HG03442 (cell line): ENCODE data around the gene TDO2.
"Not testable (repeated sequence)": the region's sequence is repeated elsewhere in the genome, so short reads cannot be mapped to it uniquely, and the experiment has no call there.

Experiments
- ATAC-seq: cut with Tn5 transposase; IDR thresholded peaks from one replicate; pipeline ENCODE4 v1.9.1; 2021; ENCODE audit warnings: mild to moderate bottlenecking, moderate library complexity; ENCODE audit not compliant: unreplicated experiment

Gene TDO2

DNA sequence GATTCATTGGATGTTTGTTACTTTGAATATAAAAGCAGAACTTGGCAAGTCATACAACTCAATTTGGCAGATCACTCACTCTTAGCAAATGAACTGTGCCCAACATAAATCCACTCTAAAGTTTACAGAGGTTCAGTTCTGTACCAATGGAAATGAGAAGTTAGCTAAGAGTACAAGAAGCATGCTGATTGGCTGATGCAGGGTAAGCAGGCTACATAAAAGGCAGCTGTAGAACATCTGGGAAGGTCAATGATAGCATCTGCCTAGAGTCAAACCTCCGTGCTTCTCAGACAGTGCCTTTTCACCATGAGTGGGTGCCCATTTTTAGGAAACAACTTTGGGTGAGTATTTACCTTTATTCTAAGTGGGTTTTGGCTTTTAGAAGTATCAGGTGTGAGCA lies at the start of gene TDO2:
TDO2 (plus strand) TSS at position 244 of the 400 bp plus-strand sequence; CDS start at position 307, 63 bp downstream.
- no peak for ATAC-seq

- no peak for ATAC-seq
Observed at GRCh38 chr4:155854582-155855226, 48.8 kb upstream of the TDO2 start.

DNA sequence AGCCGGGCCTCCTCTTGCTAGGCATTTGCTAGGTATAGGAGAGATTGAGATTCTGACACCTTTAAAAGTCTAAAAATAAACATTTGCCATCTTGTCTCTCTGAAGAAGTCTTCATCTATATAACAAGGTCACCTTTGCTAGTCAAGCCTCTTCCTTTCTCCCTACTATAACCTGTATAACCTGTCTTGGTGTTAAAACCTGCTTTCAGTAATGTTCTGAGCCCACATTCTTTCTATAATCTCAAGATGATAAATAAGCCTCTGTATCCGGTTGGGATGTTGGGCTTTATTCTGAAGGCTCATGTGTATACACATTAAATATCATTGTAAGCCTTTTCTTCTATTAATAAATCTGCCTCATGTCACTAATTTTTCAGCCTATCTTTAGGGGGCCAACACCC lies 47.6 kb upstream of the TDO2 start:
- no peak for ATAC-seq

- ATAC-seq = no peak
Observed at GRCh38 chr4:155866177-155866576, 37.3 kb upstream of the TDO2 start, which contains the start of gene ASIC5. Gene ASIC5, minus strand, starts transcription at chr4:155866277. Its CDS starts 51 bp downstream, at chr4:155866226.

DNA sequence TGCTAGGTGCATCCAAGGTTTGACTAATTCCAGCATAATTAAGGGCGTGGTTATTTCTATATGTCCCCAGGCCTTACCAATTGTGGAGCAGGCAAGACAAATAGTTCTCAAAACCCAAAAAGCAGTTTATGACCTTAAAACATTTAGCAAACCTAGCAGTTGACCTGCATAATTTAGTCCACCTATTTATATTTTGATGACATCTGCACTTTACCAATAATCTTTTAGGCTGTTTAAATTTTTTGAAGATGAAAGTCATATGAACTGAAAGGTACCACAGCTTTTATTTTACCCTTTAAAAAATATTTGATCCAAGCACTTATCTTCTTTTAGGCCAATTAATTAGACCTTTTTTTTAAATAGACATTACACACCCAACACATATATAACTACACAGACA lies 27.6 kb upstream of the TDO2 start:
- no peak for ATAC-seq

GRCh38 chr4:155877971-155878370 lies 25.5 kb upstream of the TDO2 start:
- ATAC-seq = no peak

DNA sequence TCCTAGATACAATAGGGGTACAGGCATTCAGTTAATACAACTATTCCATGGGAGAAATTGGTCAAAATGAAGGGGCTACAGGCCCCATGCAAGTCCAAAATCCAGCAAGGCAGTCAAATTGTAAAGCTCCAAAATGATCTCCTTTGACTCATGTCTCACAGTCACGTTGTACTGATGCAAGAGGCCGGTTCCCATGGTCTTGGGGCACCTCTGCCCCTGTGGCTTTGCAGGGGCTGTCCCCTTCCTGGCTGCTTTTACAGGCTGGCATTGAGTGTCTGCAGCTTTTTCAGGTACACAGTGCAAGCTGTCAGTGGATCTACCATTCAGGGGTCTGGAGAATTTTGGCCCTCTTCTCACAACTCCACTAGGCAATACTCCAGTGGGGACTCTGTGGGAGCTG lies 24.9 kb upstream of the TDO2 start:
- ATAC-seq = no peak

DNA sequence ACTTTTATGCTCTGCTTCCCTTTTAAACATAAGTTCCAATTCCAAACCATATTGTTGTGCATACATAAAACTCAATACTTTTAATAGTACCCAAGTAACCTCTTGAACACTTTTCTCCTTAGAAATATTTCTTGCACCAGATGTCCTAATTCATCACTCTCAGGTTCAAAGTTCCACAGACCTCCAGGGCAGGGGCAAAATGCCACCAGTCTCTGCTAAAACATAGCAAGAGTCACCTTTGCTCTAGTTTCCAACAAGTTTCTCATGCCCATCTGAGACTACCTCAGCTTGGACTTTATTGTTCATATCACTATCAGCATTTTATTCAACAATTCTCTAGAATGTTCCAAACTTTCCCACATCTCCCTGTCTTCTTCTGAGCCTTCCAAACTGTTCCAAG lies 23.7 kb upstream of the TDO2 start:
- ATAC-seq = no peak

- ATAC-seq = no peak
Observed at GRCh38 chr4:155881555-155881954, 21.9 kb upstream of the TDO2 start.

GRCh38 chr4:155883895-155884294 lies 19.6 kb upstream of the TDO2 start:
- ATAC-seq = no peak

DNA sequence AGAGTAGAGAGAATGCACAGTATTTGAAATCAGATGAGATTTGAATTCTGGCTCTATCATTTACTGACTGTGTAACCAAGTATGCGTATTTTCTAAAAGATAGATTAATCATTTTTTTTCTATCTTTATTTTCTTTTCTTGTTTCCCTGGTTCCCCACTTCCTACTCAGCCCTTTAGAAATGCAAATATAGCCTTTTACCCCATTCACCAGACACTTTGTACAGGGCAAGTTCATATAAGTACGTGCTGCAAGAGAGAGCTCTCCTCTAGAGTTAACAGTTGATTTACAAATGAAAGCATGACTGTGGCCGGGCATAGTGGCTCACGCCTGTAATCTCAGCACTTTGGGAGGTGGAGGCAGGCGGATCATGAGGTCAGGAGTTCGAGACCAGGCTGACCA lies 17.8 kb upstream of the TDO2 start:
- ATAC-seq = no peak

- no peak for ATAC-seq
Observed at GRCh38 chr4:155887045-155887444, 16.5 kb upstream of the TDO2 start.

GRCh38 chr4:155887847-155888570 lies 15.5 kb upstream of the TDO2 start:
- no peak for ATAC-seq

- ATAC-seq = peak; percentile 86
Observed at GRCh38 chr4:155889031-155889793, 14.3 kb upstream of the TDO2 start.

- no peak for ATAC-seq
Observed at GRCh38 chr4:155889946-155890345, 13.6 kb upstream of the TDO2 start.

- ATAC-seq = no peak
Observed at GRCh38 chr4:155891058-155891457, 12.4 kb upstream of the TDO2 start.

DNA sequence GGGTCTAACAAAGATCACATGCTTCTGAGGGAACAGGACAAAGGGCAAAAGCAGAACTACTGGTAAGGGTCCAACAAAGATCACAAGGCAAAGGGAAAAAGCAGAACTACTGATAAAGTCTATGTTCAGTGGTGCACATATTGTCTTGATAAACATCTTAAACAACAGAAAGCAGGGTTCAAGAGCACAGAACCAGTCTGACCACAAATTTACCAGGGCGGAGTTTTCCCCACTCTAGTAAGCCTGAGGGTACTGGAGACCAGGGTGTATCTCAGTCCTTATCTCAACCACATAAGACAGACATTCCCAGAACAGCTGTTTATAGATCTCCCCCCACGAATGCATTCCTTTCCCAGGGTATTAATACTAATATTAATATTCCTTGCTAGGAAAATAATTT lies 5.1 kb upstream of the TDO2 start:
- not testable (repeated sequence) for ATAC-seq

DNA sequence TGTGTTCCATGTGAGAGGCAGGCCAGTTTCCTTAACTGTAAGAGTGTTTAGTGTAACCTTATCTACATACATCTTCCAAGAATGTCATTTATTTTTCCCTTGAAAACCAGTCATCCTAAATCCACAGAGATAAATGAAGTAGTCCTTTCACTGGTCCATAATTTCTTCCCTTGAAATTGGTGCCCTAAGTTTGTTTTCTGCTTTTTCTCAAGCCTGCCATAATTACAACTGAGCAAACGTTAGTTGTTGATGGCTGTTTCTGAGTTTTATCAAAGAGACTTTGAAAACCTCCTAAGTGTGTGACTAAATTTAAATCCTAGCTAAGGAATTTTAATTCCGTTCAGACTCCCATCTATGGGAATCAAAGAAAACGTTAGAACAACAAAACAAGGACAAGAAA lies 3.6 kb upstream of the TDO2 start:
- ATAC-seq = no peak

- no peak for ATAC-seq
Observed at GRCh38 chr4:155900381-155900780, 3.1 kb upstream of the TDO2 start.

DNA sequence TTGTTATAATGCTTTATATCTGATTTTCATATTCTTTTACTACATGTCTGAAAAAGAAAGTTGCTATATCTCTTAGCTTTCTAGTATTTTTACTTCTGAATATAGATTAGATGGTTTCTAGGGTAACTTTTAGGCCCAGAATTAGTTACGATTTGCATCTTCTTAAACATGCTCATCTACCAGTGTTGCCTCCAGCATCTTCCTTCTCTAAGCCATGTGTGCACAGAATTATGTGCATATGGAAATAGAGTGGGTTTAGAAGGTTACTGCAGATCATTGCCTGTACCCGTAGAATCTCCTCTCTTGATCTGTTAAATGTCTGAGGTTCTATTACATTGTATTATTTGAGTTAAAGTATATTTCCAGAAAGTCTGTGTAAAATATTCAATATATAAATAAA lies 2.5 kb upstream of the TDO2 start:
- no peak for ATAC-seq

GRCh38 chr4:155904331-155904730 lies 835 bp downstream of the TDO2 start:
- ATAC-seq = no peak
